NCI-H2081 (cell line): ENCODE data around the gene TOMM7.

Experiments
- DNase-seq, 2 experiments: peaks; one replicate each; lab custom pipeline; 2025; lab: John Stamatoyannopoulos, UW

The TOMM7 gene

DNA sequence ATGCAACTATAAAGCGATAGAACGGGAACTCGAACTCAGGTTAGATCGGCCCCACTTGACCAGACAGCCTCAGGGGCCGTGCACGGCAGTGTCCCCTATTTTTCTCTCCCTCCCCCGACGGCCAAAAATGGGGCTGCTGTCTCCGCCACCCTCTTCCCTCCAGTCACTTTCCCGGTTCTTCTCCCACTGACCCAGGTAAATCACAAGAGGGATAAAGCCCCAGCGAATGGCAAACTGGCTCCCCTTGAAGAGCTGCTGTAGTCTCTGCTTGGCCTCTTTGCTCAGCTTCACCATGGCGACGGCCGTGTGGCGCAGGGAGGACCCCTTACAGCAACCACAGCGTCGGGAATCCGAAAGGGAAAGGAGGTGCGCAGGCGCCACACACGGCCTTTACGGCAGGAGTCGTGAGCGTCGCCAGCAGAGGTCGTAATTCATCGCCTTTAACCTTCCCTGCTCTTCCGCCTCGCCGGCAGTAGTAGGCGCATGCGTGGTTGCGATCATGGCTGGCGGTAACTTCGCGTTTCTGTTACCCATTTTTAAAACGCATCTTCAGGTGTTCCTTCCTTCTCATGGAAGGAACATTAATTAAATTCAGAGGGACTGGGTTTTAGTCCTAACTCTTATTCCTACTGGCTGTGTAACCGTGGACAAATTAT, at the start of gene TOMM7:
TOMM7 (minus strand) TSS at position 364 of the 656 bp plus-strand sequence; CDS start at position 294, 70 bp downstream.
- peak; percentile 98 to 99 for DNase-seq

DNA sequence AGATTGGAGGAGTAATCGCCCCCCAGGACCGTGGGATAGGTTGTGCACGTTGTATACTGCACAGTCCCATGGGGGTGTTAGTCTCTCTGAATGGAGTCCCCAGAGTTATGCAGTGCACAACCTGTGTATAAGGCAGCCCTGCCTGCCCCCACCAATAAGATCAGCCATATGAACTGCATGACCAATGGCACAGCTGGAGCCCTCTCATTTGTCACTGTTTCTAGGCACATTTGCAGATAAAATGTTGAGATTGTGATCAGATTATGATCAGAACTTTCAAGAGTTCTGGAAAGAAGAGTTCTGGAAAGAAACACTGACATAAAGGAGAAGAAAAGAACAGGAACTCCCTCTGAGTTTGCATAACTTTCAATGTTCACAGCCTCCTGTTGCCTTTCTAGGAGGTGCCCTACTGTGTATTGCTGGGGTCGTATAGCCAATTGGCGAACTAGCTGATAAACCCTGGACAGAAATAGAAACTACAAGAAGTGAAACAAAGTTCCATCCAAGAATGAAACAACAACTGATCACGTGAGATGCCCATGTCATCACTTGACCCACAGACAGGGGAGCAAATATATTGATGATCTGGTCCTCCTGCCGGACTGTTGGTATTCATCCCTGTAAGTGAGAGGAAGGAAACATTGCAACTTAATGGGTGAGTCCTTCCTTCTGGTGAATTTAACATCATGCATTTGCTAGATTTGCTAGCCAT, 49.6 kb upstream of the TOMM7 start:
- no peak for DNase-seq

DNA sequence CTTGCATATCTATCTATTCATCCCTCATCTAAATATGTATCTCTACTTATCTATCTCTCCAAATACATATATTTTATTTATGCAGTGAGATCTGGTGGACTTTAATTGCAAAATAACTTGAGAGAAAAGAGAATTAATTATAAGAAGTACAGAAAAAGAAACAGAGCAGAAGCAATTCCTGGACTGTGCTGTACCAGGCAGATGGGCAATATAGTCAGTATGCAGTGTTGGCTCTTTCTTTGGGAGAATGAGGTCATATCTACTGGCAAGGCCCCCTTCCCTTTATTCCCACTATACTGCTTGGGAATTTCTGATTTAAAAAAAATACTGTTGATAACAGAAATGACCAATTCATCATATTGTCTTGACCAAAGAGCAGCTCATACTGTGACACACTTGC, 49.0 kb upstream of the TOMM7 start:
- DNase-seq = no peak

- DNase-seq = no peak
Observed at GRCh38 chr7:22868509-22868908, 45.9 kb upstream of the TOMM7 start.

DNA sequence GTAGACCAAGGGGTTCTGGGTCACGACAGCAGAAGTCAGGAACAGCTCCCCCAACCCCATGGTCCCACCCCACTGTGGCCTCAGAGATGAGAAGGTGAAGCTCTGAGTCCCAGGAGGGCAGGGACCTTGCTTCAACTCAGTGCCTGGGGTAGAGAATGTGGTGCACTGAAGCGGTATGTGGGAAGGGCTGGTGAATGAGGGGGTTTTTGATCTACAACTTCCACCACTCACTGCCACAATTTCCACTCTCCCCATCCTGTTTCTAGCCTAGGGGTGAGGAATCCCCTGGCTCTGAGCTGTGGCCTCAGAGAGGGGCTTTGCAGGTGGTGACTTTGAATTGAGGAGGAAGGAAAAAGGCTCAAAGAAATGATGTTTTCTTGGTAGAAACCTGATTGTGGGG, 44.9 kb upstream of the TOMM7 start:
- no peak for DNase-seq

DNA sequence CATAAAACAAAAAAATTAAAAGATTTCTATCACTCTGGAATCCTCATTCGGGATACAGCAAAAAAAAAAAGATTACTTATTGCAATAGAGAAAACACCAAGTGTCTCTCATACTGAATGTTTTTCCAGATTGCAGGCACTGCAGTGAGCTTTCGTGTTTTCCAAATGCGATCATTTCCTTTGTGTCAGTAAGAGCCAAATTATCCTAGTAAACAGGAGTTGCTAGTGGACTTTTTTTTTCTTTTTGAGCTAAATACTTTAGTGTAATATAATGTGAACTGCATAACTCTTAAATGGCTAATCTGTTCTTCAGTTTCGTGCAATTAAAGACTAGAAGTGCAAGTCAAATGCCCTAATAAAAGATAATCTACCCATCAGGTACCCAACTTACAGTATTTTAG, 44.4 kb upstream of the TOMM7 start:
- DNase-seq = no peak

DNA sequence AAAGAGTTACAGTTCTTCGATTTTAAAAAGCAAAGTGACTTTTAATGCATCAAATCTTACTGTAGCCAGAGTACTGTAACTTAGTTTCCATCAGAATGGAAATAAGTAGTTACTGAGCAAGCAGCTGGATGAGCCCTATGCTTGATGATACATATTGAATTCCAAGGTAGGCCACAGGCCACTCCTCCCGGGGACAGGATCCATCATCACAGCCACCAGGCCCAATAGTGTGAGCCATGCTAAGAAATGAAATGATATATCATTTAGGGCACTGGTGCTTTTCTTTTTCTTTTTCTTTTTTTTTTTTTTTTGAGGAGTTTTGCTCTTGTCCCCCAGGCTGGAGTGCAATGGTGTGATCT, 42.9 kb upstream of the TOMM7 start:
- DNase-seq = no peak

DNA sequence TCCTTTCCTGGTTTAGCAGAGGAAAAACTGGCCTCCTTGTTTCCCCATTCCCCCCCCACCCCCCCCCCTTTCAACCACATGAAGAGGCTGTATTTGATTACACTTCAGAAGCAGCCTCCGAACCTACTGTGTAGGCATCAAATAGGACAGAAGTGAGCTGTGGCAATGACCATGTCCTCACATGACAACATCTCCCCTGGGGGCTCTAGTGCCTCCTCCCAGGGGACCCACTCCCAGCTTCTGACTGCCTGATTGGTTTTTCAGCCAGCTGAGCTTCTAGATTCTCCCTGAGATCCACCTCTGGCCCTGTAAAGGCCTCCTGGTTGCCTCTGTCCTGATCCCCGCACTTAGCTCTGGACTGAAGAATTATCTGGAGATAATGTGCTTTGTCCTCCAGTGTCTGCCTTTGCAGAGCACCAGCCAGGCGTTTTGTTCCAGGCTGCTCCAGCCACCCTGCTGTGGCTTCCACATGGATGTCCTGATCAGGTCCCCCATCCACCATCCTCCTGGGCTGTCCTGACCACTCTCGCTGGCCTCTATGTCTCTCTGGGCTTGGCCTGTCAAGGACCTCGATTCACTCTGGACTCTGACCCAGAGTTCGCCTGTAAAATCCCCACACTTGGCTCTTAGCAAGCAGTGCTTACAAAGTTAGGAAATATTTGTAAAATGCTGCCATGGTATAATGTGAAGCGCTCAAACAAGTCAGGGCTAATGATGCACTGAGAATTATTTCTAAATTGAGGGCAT, 42.4 kb upstream of the TOMM7 start:
- no peak for DNase-seq

- DNase-seq = no peak
Observed at GRCh38 chr7:22864301-22864700, 41.7 kb upstream of the TOMM7 start.

GRCh38 chr7:22863156-22863899, 40.7 kb upstream of the TOMM7 start:
- DNase-seq = no peak

- no peak for DNase-seq
Observed at GRCh38 chr7:22861576-22861975, 38.9 kb upstream of the TOMM7 start.

- no peak for DNase-seq
Observed at GRCh38 chr7:22860784-22861482, 38.3 kb upstream of the TOMM7 start.

GRCh38 chr7:22860337-22860736, 37.7 kb upstream of the TOMM7 start:
- no peak for DNase-seq

- DNase-seq = no peak
Observed at GRCh38 chr7:22859641-22860290, 37.1 kb upstream of the TOMM7 start.

- no peak for DNase-seq
Observed at GRCh38 chr7:22858640-22859561, 36.3 kb upstream of the TOMM7 start.

DNA sequence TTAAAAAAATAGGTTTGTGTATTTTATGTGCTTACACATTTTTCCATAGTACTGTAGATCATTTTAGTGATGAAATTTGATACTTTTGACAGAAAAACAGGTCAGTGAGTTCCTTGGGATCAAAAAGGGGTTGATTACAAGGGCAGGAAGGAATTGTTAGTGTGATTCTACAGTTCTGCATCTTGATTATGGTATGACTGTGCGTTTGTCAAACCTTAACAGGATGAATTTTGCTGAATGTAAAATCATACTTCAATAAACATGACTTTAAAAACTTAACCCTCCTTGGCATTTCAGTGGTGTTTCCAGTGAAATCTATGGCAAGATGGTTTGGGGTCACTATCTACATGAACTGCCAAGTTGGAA, 35.6 kb upstream of the TOMM7 start:
- DNase-seq = no peak

DNA sequence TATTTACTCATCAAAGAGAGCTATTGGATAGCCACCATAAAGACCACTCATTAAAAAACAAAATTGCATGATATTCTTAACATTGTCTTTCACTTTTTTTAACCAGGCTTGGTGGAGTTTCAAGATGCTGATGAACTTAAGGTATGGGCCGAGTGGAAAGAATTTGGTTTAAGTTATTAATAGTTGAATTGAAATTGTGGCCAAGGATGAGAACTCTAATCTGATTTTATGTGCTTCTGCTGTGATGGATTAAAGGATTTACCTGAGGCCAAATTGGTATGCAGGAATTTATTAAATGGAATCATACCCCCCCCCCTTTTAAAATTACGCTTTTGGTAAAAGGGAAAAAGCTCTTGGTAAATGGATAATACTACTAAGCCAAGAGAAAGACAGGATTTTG, 33.8 kb upstream of the TOMM7 start:
- no peak for DNase-seq

GRCh38 chr7:22855049-22855392, 32.4 kb upstream of the TOMM7 start:
- DNase-seq = no peak

GRCh38 chr7:22854158-22855048, 31.8 kb upstream of the TOMM7 start:
- DNase-seq = peak; percentile 68 to 75
